ENCODE data around the gene IL26.

The IL26 gene

DNA sequence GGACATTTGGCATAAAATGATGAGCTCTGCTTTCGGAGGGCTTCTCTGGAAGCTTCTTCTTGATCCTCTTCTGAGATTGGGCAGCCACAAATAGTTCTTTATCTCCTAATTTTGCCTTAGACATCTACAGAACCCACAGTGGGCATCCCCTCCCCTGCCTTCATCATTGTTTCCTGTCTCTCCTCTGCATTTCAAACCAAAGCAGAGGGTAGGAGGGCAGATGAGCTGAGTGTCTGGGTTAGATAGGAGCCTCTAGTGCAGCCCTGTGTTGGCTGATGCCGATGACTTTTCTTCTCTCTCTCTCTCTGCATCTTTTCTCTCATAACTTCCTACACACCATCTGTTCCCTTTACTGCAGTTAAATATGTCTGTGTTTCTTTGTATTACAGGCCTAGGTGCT is 8.5 kb upstream of the IL26 start:
- in situ Hi-C loops (cut with HindIII; ENCODE audit: low pct_ligation_motif_present, low sequenced_read_pairs) = no loop called here
- H3K36me3 ChIP-seq (replicated peaks) = no peaks in the 10 kb centered on the region
- no peak overlapping the region for H3K27ac ChIP-seq
- no peaks in the 10 kb centered on the region for H3K27me3 ChIP-seq (replicated peaks)
- no peak overlapping the region for H3K4me3 ChIP-seq (ENCODE audit: low read depth, low read length)
- no peak for DNase-seq
- TF ChIP-seq, protein P1, sequence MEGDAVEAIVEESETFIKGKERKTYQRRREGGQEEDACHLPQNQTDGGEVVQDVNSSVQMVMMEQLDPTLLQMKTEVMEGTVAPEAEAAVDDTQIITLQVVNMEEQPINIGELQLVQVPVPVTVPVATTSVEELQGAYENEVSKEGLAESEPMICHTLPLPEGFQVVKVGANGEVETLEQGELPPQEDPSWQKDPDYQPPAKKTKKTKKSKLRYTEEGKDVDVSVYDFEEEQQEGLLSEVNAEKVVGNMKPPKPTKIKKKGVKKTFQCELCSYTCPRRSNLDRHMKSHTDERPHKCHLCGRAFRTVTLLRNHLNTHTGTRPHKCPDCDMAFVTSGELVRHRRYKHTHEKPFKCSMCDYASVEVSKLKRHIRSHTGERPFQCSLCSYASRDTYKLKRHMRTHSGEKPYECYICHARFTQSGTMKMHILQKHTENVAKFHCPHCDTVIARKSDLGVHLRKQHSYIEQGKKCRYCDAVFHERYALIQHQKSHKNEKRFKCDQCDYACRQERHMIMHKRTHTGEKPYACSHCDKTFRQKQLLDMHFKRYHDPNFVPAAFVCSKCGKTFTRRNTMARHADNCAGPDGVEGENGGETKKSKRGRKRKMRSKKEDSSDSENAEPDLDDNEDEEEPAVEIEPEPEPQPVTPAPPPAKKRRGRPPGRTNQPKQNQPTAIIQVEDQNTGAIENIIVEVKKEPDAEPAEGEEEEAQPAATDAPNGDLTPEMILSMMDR (IDR thresholded peaks at IDR 0.05; ENCODE audit: low read depth, low read length, missing control alignments) = no peak

DNA sequence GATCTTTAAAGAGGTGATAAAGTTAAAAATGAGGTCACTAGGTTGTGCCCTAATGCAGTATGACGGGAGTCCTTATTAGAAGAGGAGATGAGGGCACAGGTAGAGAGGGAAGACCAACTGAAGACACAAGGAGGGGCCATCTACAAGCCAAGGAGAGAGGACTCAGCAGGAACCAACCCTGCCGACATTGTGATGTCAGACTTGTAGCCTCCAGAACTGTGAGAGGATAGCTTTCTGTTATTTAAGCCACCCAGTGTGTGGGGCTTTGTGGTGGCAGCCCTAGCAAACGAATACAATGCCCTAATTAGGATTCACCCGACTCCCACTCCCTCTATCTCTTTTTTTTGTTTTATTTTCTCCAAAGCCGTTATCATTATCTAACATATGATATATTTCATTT is 7.9 kb upstream of the IL26 start:
- Histone ChIP-seq H3K27ac (no peak overlapping the region), H3K4me3 (ENCODE audit: low read depth, low read length) (no peak overlapping the region), H3K36me3 (replicated peaks) (no peaks in the 10 kb centered on the region), H3K27me3 (replicated peaks) (no peaks in the 10 kb centered on the region)
- DNase-seq = no peak
- TF ChIP-seq, protein P1 (IDR thresholded peaks at IDR 0.05; ENCODE audit: low read depth, low read length, missing control alignments) = no peak
- in situ Hi-C loops (cut with HindIII; ENCODE audit: low pct_ligation_motif_present, low sequenced_read_pairs) = no loop called here

GRCh38 chr12:68231691-68232090 is 6.1 kb upstream of the IL26 start:
- Histone ChIP-seq H3K4me3 (ENCODE audit: low read depth, low read length) (no peak overlapping the region), H3K27me3 (replicated peaks) (no peaks in the 10 kb centered on the region), H3K27ac (no peak overlapping the region), H3K36me3 (replicated peaks) (no peaks in the 10 kb centered on the region)
- in situ Hi-C loops (cut with HindIII; ENCODE audit: low pct_ligation_motif_present, low sequenced_read_pairs) = no loop called here
- DNase-seq = no peak
- TF ChIP-seq, protein P1 (IDR thresholded peaks at IDR 0.05; ENCODE audit: low read depth, low read length, missing control alignments) = no peak

- Histone ChIP-seq H3K4me3 (ENCODE audit: low read depth, low read length) (no peak overlapping the region), H3K27me3 (replicated peaks) (no peaks in the 10 kb centered on the region), H3K36me3 (replicated peaks) (no peaks in the 10 kb centered on the region), H3K27ac (no peak overlapping the region)
- in situ Hi-C loops (cut with HindIII; ENCODE audit: low pct_ligation_motif_present, low sequenced_read_pairs) = no loop called here
- TF ChIP-seq, protein P1 (IDR thresholded peaks at IDR 0.05; ENCODE audit: low read depth, low read length, missing control alignments) = no peak
- DNase-seq = no peak
Measured at GRCh38 chr12:68231229-68231628, 5.6 kb upstream of the IL26 start.

DNA sequence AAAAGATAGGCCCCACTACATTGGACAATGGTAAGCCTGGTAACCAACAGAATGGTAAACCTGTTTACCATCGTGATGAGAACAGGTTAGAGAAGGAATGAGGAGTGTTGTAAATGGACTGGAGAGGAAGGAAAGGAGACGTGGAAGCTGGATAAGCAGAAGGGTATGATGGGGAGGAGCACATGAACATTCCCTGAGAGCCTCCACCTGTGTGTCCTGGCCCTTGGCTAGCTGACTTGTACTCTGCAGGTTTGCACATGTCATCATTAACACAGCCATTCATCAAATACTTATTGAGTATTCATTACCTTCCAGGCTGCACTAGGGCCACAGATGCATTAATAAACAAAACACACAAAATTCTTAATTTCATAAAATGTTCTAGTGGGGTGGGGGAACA is 4.3 kb upstream of the IL26 start:
- in situ Hi-C loops (cut with HindIII; ENCODE audit: low pct_ligation_motif_present, low sequenced_read_pairs) = no loop called here
- DNase-seq = no peak
- Histone ChIP-seq H3K4me3 (ENCODE audit: low read depth, low read length) (no peak overlapping the region), H3K36me3 (replicated peaks) (no peaks in the 10 kb centered on the region), H3K27ac (no peak overlapping the region), H3K27me3 (replicated peaks) (no peaks in the 10 kb centered on the region)
- TF ChIP-seq, protein P1 (IDR thresholded peaks at IDR 0.05; ENCODE audit: low read depth, low read length, missing control alignments) = no peak

- H3K36me3 ChIP-seq (replicated peaks) = no peaks in the 10 kb centered on the region
- TF ChIP-seq, protein P1 (IDR thresholded peaks at IDR 0.05; ENCODE audit: low read depth, low read length, missing control alignments) = no peak
- no peaks in the 10 kb centered on the region for H3K27me3 ChIP-seq (replicated peaks)
- in situ Hi-C loops (cut with HindIII; ENCODE audit: low pct_ligation_motif_present, low sequenced_read_pairs) = no loop called here
- H3K4me3 ChIP-seq (ENCODE audit: low read depth, low read length) = no peak overlapping the region
- no peak overlapping the region for H3K27ac ChIP-seq
- DNase-seq = no peak
Measured at GRCh38 chr12:68227356-68227755, 1.7 kb upstream of the IL26 start.
